Esophagus squamous epithelium (tissue), 4 donors: ENCODE measurements around the gene PHPT1.

Experiments
- CTCF ChIP-seq, 6 experiments: fragments of 450-650 bp in 4 of 6; fragments of 200-600 bp in 2 of 6; sonication (generic) in 2 of 6; IDR thresholded peaks; one replicate each; pipeline ENCODE4 v1.5.1; 2016 to 2019; ENCODE audit warnings: antibody characterized with exemption in 6 of 6, mild to moderate bottlenecking in 4 of 6, moderate library complexity in 4 of 6
- POLR2A ChIP-seq, 4 donors: fragments of 450-650 bp; IDR thresholded peaks; one replicate each; pipeline ENCODE4 v1.6.1; 2017; ENCODE audit warnings: antibody characterized with exemption in 4 of 4, mild to moderate bottlenecking in 4 of 4, moderate library complexity in 3 of 4

- TF ChIP-seq CTCF (IDR thresholded peaks at IDR 0.05) (no peak), POLR2A (IDR thresholded peaks at IDR 0.05) (no peak)
Measured at GRCh38 chr9:136860529-136860928, 11.3 kb downstream of the PHPT1 start.
